GM21526 (cell line): ENCODE results near the gene SYNJ2BP.

Experiments used
- ATAC-seq: cut with Tn5 transposase; IDR thresholded peaks from one replicate; pipeline ENCODE4 v1.9.1; 2021; ENCODE audit warnings: moderate library complexity; ENCODE audit not compliant: unreplicated experiment, low FRiP score

Gene SYNJ2BP

GRCh38 chr14:70394674-70395306, 22.1 kb downstream of the SYNJ2BP start:
- ATAC-seq = no peak

GRCh38 chr14:70392676-70393075, 24.2 kb downstream of the SYNJ2BP start:
- ATAC-seq = no peak

GRCh38 chr14:70391493-70392391, 25.1 kb downstream of the SYNJ2BP start:
- no peak for ATAC-seq

- no peak for ATAC-seq
These were observed 34.4 kb downstream of the SYNJ2BP start for GRCh38 chr14:70382536-70382935.

- no peak for ATAC-seq
These were observed 36.1 kb downstream of the SYNJ2BP start for GRCh38 chr14:70380824-70381223.

GRCh38 chr14:70378696-70379095, 38.2 kb downstream of the SYNJ2BP start:
- no peak for ATAC-seq
